Measurements from ENCODE around the gene EXOG. TPM values are rescaled to one million over a fixed set of nuclear protein-coding genes. Genes with fewer than 3 reads are reported as not detected.
A peak's percentile ranks its signal among the peaks of the same experiment; 100 is the strongest.

The EXOG gene
- total and polyA plus RNA-seq, 11 donors = 18.3 to 35.9 (median 25.0) TPM

GRCh38 chr3:38534180-38534579 is 38.0 kb downstream of the EXOG start:
- Histone ChIP-seq H3K27ac (peak overlapping the region; percentile 1 to 90 (median 66)), H3K4me1 (peaks cover 0 to 66% (median 20%) of the 10 kb centered on the region in 12 donors), H3K9me3 (peaks cover 0 to 11% (median 0%) of the 10 kb centered on the region in 12 donors), H3K36me3 (peaks cover 0 to 10% (median 0%) of the 10 kb centered on the region in 9 donors), H3K27me3 (no peaks in the 10 kb centered on the region), H3K4me3 (no peak overlapping the region)
- intact Hi-C loops (cut with DNase I) = loop anchor here in 2 of 10 donors (5.0 to 10.0 kb wide), 2 partner anchors 48 to 191 kb away; no protein-coding TSS in a partner anchor
- DNase-seq (no peak), ATAC-seq (no peak)
- TF ChIP-seq POLR2A (IDR thresholded peaks at IDR 0.05) (no peak), CTCF (IDR thresholded peaks at IDR 0.05) (no peak)
- WGBS, 4 donors = 70 to 89% (median 83%) methylated on average over 2 of the region's 2 CpGs

GRCh38 chr3:38534604-38535003 is 38.5 kb downstream of the EXOG start:
- peak overlapping the region in 6 of 12 donors; percentile 71 to 90 (median 82) for H3K27ac ChIP-seq
- H3K36me3 ChIP-seq = peaks cover 0 to 10% (median 0%) of the 10 kb centered on the region in 9 donors
- ATAC-seq (no peak), DNase-seq (no peak)
- intact Hi-C loops (cut with DNase I) = loop anchor here in 2 of 10 donors (5.0 to 10.0 kb wide), 2 partner anchors 48 to 190 kb away; no protein-coding TSS in a partner anchor
- peaks cover 0 to 11% (median 0%) of the 10 kb centered on the region in 12 donors for H3K9me3 ChIP-seq
- H3K4me3 ChIP-seq = no peak overlapping the region
- TF ChIP-seq CTCF (IDR thresholded peaks at IDR 0.05) = no peak
- TF ChIP-seq POLR2A (IDR thresholded peaks at IDR 0.05) = no peak
- H3K4me1 ChIP-seq = peaks cover 0 to 70% (median 20%) of the 10 kb centered on the region in 12 donors
- WGBS, 4 donors = 97 to 98% (median 97%) methylated on average over 7 of the region's 7 CpGs
- no peaks in the 10 kb centered on the region for H3K27me3 ChIP-seq

GRCh38 chr3:38536671-38537070 is 40.5 kb downstream of the EXOG start:
- peaks cover 0 to 10% (median 0%) of the 10 kb centered on the region in 9 donors for H3K36me3 ChIP-seq
- 60 to 72% (median 66%) methylated on average over 3 of the region's 3 CpGs for WGBS, 4 donors
- H3K4me3 ChIP-seq = no peak overlapping the region
- peaks cover 0 to 11% (median 0%) of the 10 kb centered on the region in 12 donors for H3K9me3 ChIP-seq
- DNase-seq (no peak), ATAC-seq (no peak)
- intact Hi-C loops (cut with DNase I) = loop anchor here in 1 of 10 donors (10.0 kb wide), 1 partner anchor 188 kb away; no protein-coding TSS in a partner anchor
- TF ChIP-seq POLR2A (IDR thresholded peaks at IDR 0.05) (no peak), CTCF (IDR thresholded peaks at IDR 0.05) (no peak)
- peaks cover 0 to 75% (median 26%) of the 10 kb centered on the region in 12 donors for H3K4me1 ChIP-seq
- H3K27ac ChIP-seq = peak overlapping the region in 9 of 12 donors; percentile 3 to 96 (median 76)
- no peaks in the 10 kb centered on the region for H3K27me3 ChIP-seq

GRCh38 chr3:38538773-38539353 is 42.7 kb downstream of the EXOG start:
- ATAC-seq (peak in 3 of 4 donors; percentile 17 to 21 (median 20)), DNase-seq (peak in 3 of 5 donors; percentile 50 to 83 (median 73))
- TF ChIP-seq CTCF (IDR thresholded peaks at IDR 0.05) (no peak), POLR2A (IDR thresholded peaks at IDR 0.05) (no peak)
- H3K9me3 ChIP-seq = peaks cover 0 to 11% (median 0%) of the 10 kb centered on the region in 12 donors
- H3K4me3 ChIP-seq = no peak overlapping the region
- H3K27me3 ChIP-seq = no peaks in the 10 kb centered on the region
- H3K27ac ChIP-seq = peak overlapping the region in 11 of 12 donors; percentile 49 to 96 (median 76)
- 46 to 69% (median 62%) methylated on average over 8 of the region's 8 CpGs for WGBS, 4 donors
- H3K36me3 ChIP-seq = peaks cover 0 to 10% (median 0%) of the 10 kb centered on the region in 9 donors
- intact Hi-C loops (cut with DNase I) = loop anchor here in 1 of 10 donors (10.0 kb wide), 1 partner anchor 186 kb away; no protein-coding TSS in a partner anchor
- H3K4me1 ChIP-seq = peaks cover 0 to 74% (median 33%) of the 10 kb centered on the region in 12 donors
